Epidermal melanocyte (primary cell): ENCODE data around the gene RNF212B.
A peak's percentile ranks its signal among the peaks of the same experiment; 100 is the strongest.
"Not testable (repeated sequence)": the region's sequence is repeated elsewhere in the genome, so short reads cannot be mapped to it uniquely, and the experiment has no call there.

Experiments used
- DNase-seq: peaks from one replicate; pipeline ENCODE4 v3.0.0; 2011; ENCODE audit warnings: low spot score; ENCODE audit not compliant: insufficient read length

RNF212B gene, protein sequence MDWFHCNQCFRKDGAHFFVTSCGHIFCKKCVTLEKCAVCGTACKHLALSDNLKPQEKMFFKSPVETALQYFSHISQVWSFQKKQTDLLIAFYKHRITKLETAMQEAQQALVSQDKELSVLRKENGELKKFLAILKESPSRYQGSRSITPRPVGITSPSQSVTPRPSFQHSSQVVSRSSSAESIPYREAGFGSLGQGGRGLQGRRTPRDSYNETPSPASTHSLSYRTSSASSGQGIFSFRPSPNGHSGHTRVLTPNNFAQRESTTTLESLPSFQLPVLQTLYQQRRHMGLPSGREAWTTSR

GRCh38 chr14:23237772-23238594 is at the start of gene RNF212B:
TSS of gene RNF212B (plus strand) at chr14:23237936. CDS start at chr14:23240346, 2,410 bp downstream.
- DNase-seq: peak; percentile 84

- DNase-seq: no peak
Measured at GRCh38 chr14:23193432-23193831, 44.3 kb upstream of the RNF212B start.

DNA sequence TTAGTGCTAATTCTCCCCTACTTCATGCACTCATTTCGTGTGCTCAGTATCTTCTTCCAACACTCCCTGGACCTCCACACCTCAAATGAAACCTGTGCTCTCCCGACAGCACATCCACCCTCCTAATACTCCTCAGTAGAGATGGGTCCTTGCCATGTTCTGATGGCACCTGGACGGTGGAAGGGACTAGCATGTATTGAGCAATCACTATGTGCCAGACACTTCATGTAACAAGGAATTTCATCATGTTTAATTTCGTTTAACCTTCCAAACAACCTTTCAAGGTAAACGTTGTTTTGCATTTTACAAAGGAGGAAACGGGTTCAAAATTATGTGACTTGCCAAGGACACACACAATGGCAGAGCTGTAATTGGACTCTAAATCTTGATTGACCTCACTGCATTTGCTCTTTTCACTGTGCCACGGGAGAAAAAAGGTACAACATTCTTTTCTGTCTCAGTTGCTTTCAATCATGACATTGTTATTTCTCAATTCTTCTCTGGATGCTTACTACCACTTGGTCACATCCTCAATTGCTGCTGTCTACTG is 42.1 kb upstream of the RNF212B start:
- no peak for DNase-seq

DNA sequence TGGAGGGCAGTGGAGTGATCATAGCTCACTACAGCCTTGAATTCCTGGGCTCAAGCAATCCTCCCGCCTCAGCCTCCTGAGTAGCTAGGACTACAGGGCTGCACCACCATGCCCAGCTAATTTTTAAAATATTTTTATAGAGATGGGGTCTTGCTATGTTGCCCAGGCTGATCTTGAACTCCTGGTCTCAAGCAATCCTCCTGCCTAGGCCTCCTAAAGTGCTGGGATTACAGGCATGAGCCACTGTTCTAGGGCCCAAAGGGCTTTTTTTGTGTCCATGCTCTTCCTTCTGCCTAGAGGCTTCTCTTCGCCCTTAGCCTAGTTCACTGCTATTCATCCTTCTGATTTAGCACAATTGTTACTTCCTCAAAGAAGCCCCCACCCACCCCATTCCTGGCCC is 41.2 kb upstream of the RNF212B start:
- DNase-seq: not testable (repeated sequence)

GRCh38 chr14:23199141-23199540 is 38.6 kb upstream of the RNF212B start:
- not testable (repeated sequence) for DNase-seq

- no peak for DNase-seq
Measured at GRCh38 chr14:23202001-23202400, 35.7 kb upstream of the RNF212B start.

GRCh38 chr14:23206422-23207145 is 31.2 kb upstream of the RNF212B start:
- DNase-seq: no peak

DNA sequence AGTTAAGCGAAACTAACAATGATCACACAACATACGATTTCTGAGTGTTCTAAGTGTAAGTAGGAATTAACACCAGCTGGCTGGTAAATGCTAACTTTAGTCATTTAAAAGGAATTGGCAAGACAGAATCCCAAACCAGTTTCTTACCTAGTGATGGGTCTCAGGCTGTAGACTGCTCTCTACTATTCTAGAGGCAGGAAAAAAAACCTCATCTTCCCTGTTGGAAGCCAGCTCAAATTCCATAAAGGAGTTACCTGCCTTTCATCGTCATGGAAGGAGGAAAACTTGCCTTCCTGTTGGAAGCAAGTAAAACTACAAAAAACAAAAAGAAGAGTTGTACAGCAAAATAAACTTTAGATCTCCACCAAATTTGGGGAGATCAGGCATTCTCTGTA is 30.6 kb upstream of the RNF212B start:
- no peak for DNase-seq

- DNase-seq: no peak
Measured at GRCh38 chr14:23208324-23208723, 29.4 kb upstream of the RNF212B start.

DNA sequence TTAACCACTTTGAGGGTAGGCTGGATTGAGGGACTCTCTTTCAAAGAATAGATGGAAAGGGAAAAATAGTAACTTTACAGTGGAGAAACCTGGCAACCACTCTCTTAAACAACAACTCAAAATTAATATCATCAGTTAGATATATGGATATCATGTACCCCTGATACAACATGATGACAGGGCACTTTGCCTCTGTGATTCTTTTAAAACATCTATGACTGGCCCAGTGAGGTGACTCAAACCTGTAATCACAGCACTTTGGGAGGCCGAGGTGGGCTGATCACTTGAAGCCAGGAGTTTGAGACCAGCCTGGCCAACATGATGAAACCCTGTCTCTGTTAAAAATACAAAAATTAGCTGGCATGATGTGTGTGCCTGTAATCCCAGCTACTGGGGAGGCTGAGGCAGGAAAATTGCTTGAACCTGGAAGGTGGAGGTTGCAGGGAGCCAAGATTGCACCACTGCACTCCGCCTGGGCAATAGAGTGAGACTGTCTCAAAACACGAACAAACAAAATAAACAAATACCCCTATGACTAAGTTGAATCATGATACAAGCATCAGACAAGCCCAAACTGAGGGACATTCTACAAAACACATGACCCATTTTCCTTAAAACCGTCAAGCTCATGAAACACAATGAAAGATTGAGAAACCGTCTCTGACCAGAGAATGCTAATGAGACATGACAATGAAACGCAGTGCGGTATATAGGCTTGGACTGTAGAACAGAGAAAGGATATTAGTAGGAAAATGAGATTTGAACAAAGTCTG is 27.9 kb upstream of the RNF212B start:
- no peak for DNase-seq

DNA sequence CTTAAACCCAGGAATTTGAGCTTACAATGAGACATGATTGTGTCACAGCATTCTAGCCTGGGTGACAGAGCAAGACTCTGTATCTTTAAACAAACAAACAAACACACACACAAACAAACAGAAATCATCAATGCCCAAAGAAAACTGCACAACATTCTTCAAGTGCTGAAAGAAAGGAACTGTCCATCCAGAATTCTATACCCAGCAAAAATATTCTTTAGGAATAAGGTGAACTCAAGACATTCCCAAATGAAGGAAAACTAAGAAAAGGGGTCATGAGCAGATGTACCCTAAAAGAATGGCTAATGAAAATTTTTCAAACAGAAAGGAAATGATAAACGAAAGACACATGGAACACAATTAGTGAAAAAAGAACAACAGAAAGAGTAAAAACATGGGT is 22.3 kb upstream of the RNF212B start:
- no peak for DNase-seq

GRCh38 chr14:23217032-23218020 is 20.4 kb upstream of the RNF212B start:
- DNase-seq: no peak

DNA sequence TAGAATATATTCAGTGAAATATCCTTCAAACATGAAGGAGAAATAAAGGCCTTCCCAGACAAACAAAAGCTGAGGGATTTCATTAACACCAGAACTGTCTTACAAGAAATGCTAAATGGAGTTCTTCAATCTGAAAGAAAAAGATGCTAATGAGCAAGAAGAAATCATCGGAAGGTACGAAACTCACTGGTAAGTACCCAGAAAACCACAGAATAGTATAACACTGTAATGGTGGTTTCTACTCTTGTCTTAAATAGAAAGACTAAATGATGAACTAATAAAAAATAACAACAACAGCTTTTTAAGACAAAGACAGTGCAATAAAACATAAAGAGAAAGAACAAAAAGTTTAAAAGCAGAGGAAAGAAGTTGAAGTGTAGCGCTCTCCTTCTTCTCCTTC is 18.7 kb upstream of the RNF212B start:
- DNase-seq: no peak

DNA sequence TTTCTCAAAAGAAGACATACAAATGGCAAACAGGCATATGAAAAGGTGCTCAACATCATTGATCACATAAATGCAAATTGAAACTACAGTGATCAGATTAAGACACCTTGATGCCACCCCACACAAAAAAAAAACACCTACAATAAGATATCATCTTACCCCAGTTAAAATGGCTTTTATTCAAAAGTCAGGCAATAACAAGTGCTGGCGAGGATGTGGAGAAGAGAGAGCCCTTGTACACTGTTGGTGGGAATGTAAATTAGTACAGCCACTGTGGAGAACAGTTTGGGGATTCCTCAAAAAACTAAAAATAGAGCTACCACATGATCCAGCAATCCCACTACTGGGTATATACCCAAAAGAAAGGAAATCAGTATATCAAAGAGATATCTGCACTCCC is 12.8 kb upstream of the RNF212B start:
- not testable (repeated sequence) for DNase-seq

DNA sequence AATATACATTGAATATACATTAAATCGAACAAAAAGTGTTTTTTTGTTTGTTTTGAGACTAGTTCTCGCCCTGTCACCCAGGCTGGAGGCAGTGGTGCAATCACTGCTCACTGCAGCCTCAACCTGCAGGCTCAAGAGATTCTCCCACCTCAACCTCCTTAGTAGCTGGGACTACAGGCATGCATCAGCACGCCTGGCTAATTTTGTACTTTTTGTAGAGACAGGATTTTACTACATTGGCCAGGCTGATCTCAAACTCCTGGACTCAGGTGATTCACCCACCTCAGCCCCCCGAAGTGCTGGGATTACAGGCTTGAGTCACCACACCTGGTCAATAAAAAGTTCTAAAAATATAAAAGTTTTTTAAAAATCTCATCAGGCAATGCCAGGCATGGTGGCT is 10.2 kb upstream of the RNF212B start:
- no peak for DNase-seq

DNA sequence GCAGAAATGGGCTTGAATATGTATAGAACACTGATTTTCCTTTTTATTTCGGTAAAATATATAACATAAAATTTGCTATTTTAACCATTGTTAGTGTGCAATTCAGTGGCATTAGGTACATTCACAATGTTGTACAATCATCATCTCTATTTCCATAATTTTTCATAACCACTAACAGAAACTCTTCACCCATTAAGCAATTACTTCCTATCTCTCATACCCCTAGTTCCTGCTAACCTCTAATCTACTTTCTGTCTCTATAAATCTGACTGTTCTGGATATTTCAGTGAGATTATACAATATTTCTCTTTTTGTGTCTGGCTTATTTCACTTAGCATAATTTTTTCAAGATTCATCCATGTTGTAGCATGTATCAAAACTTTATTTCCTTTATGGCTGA is 8.9 kb upstream of the RNF212B start:
- DNase-seq: no peak

DNA sequence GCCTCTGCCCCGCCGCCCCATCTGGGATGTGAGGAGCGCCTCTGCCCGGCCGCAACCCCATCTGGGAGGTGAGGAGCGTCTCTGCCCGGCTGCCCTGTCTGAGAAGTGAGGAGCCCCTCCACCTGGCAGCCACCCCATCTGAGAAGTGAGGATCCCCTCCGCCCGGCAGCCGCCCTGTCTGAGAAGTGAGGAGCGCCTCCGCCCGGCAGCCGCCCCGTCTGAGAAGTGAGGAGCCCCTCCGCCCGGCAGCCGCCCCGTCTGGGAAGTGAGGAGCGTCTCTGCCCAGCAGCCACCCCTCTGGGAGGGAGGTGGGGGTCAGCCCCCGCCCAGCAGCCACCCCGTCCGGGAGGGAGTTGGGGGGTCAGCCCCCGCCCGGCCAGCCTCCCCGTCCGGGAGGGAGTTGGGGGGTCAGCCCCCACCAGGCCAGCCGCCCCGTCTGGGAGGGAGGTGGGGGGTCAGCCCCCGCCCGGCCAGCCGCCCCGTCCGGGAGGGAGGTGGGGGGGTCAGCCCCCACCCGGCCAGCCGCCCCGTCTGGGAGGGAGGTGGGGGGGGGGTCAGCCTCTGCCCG is 5.4 kb upstream of the RNF212B start:
- DNase-seq: not testable (repeated sequence)

DNA sequence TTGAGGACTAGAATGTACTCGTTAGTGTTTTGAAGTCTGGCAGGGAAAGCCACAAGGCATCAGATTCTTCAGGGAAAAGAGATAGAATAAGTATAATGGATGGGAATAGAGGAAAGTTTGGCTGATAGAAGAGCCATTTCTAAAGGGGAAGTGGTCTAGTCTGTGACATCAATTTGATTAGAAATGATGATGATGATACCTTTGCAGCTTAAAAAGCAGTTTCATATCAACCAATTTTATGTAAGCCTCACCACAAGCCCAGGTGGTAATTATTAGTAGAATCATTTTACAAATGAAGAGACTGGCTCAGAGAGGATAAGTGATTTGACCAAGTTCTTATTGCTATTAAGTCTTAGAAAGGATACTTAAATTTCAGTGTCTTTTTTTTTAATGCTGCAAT is 2.9 kb downstream of the RNF212B start:
- no peak for DNase-seq

DNA sequence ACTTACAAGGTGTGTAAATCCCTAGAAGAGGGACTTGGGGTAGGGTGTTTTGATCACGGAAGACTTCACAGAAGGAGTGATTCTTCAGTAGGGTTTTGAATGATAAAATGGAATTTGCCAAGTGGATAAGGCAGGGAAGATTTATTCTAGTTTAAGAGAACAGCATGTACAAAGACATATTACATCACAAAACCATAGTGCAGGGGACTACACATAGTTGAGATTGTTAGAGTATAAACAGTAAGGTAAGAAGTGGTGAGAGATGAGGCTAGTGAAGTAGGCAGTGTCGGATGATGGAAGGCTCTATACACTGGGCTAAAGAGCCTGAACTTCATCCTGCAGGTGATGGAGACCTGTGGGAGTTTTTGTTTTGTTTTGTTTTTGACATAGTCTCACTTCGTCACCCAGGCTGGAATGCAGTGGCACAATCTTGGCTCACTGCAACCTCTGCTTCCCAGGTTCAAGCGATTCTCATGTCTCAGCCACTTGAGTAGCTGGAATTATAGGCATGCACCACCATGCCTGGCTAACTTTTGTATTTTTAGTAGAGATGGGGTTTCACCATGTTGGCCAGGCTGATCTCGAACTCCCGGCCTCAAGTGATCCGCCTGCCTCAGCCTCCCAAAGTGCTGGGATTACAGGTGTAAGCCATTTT is 3.5 kb downstream of the RNF212B start:
- DNase-seq: not testable (repeated sequence)
